ENCODE data around the gene ANXA10.

- TF ChIP-seq EZH2 (IDR thresholded peaks at IDR 0.05; ENCODE audit: borderline replicate concordance) (no peak), EZH2phosphoT487 (IDR thresholded peaks at IDR 0.05; ENCODE audit: low read depth, severe bottlenecking, unreplicated experiment) (no peak)
- TF ChIP-seq, protein P1, sequence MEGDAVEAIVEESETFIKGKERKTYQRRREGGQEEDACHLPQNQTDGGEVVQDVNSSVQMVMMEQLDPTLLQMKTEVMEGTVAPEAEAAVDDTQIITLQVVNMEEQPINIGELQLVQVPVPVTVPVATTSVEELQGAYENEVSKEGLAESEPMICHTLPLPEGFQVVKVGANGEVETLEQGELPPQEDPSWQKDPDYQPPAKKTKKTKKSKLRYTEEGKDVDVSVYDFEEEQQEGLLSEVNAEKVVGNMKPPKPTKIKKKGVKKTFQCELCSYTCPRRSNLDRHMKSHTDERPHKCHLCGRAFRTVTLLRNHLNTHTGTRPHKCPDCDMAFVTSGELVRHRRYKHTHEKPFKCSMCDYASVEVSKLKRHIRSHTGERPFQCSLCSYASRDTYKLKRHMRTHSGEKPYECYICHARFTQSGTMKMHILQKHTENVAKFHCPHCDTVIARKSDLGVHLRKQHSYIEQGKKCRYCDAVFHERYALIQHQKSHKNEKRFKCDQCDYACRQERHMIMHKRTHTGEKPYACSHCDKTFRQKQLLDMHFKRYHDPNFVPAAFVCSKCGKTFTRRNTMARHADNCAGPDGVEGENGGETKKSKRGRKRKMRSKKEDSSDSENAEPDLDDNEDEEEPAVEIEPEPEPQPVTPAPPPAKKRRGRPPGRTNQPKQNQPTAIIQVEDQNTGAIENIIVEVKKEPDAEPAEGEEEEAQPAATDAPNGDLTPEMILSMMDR (IDR thresholded peaks at IDR 0.05; ENCODE audit: poor library complexity): no peak
Observed at GRCh38 chr4:168164045-168164444, 71.7 kb downstream of the ANXA10 start.
